SK-N-SH (cell line): Measurements from ENCODE around the gene CXCR5.

ENCODE experiments used
- CTCF ChIP-seq: fragments of 200-600 bp; sonication (generic); IDR thresholded peaks from 2 replicates; pipeline ENCODE4 v1.6.1; 2017; ENCODE audit warnings: antibody characterized with exemption, mild to moderate bottlenecking, moderate library complexity
- NRF1 ChIP-seq: IDR thresholded peaks from 2 replicates; pipeline ENCODE4 v1.6.1; 2012; ENCODE audit warnings: low read depth, mild to moderate bottlenecking, low read length
- POLR2AphosphoS5 ChIP-seq: IDR thresholded peaks from 2 replicates; pipeline ENCODE4 v1.6.1; 2012; ENCODE audit warnings: low read depth, low read length
- RCOR1 ChIP-seq: fragments of 150-350 bp; IDR thresholded peaks from 2 replicates; pipeline ENCODE4 v1.6.1; 2017; ENCODE audit warnings: antibody characterized with exemption, low read length
- REST ChIP-seq: IDR thresholded peaks from 2 replicates; pipeline ENCODE4 v1.6.1; 2012; ENCODE audit warnings: mild to moderate bottlenecking, low read depth, low read length, moderate library complexity
- TAF1 ChIP-seq: IDR thresholded peaks from 2 replicates; pipeline ENCODE4 v1.6.1; 2012; ENCODE audit warnings: low read depth, mild to moderate bottlenecking, low read length, moderate library complexity, borderline replicate concordance
- USF1 ChIP-seq: IDR thresholded peaks from 2 replicates; pipeline ENCODE4 v1.4.0; 2012; ENCODE audit warnings: low read depth, borderline replicate concordance

GRCh38 chr11:118837868-118838267 lies 45.8 kb upstream of the CXCR5 start:
- TF ChIP-seq POLR2AphosphoS5 (no peak), CTCF (no peak), TAF1 (no peak), RCOR1 (no peak), REST (no peak), NRF1 (no peak), USF1 (no peak)
